Trophoblast cell (in vitro differentiated cells and primary cell): ENCODE results near the gene DISC1.
A peak's percentile ranks its signal among the peaks of the same experiment; 100 is the strongest.

Source experiments
- DNase-seq, 2 donors: peaks; one replicate each; pipeline ENCODE4 v3.0.0-alpha.2; 2016
- H2AFZ ChIP-seq: 2 replicates; pipeline ENCODE4 v1.6.1; 2013; ENCODE audit warnings: low read length, moderate library complexity, mild to moderate bottlenecking; ENCODE audit not compliant: insufficient read depth, poor library complexity
- H2AK5ac ChIP-seq: 2 replicates; pipeline ENCODE4 v1.6.1; 2013; ENCODE audit warnings: mild to moderate bottlenecking, low read length
- H2BK120ac ChIP-seq: 2 replicates; pipeline ENCODE4 v1.6.1; 2013; ENCODE audit warnings: low read length, mild to moderate bottlenecking, moderate library complexity; ENCODE audit not compliant: insufficient read depth, poor library complexity
- H2BK12ac ChIP-seq: 2 replicates; pipeline ENCODE4 v1.6.1; 2013; ENCODE audit warnings: mild to moderate bottlenecking, low read length, moderate library complexity
- H2BK5ac ChIP-seq: 2 replicates; pipeline ENCODE4 v1.6.1; 2013; ENCODE audit warnings: low read length, low read depth, moderate library complexity, mild to moderate bottlenecking; ENCODE audit not compliant: poor library complexity
- H3K14ac ChIP-seq: 2 replicates; pipeline ENCODE4 v1.6.1; 2013; ENCODE audit warnings: mild to moderate bottlenecking, low read length
- H3K18ac ChIP-seq: 2 replicates; pipeline ENCODE4 v1.6.1; 2013; ENCODE audit warnings: mild to moderate bottlenecking, low read length
- H3K23ac ChIP-seq: 2 replicates; pipeline ENCODE4 v1.6.1; 2013; ENCODE audit warnings: low read length
- H3K27ac ChIP-seq: 2 replicates; pipeline ENCODE4 v1.5.1; 2013; ENCODE audit warnings: low read depth, mild to moderate bottlenecking, inconsistent platforms, low read length, moderate library complexity
- H3K27me3 ChIP-seq: 2 replicates; pipeline ENCODE4 v1.6.1; 2013; ENCODE audit warnings: inconsistent platforms, mild to moderate bottlenecking, low read length, moderate library complexity; ENCODE audit not compliant: insufficient read depth
- H3K36me3 ChIP-seq, 2 experiments: 1 replicate in 1 of 2; 2 replicates in 1 of 2; pipeline ENCODE4 v1.6.1; 2013; ENCODE audit warnings: low read length in 2 of 2, mild to moderate bottlenecking in 2 of 2, moderate library complexity in 1 of 2; ENCODE audit not compliant: insufficient read depth in 2 of 2, control insufficient read depth in 1 of 2
- H3K4ac ChIP-seq: 2 replicates; pipeline ENCODE4 v1.6.1; 2013; ENCODE audit warnings: low read depth, mild to moderate bottlenecking, low read length, moderate library complexity
- H3K4me1 ChIP-seq, 2 experiments: 1 replicate in 1 of 2; 2 replicates in 1 of 2; pipeline ENCODE4 v1.6.1; 2013; ENCODE audit warnings: low read length in 2 of 2, mild to moderate bottlenecking in 2 of 2, moderate library complexity in 1 of 2; ENCODE audit not compliant: insufficient read depth in 2 of 2, control insufficient read depth in 1 of 2
- H3K4me2 ChIP-seq: 2 replicates; pipeline ENCODE4 v1.6.1; 2013; ENCODE audit warnings: inconsistent platforms, mild to moderate bottlenecking, low read length, moderate library complexity
- H3K4me3 ChIP-seq: 2 replicates; pipeline ENCODE4 v1.5.1; 2013; ENCODE audit warnings: mild to moderate bottlenecking, low read depth, low read length, inconsistent platforms
- H3K79me1 ChIP-seq: one replicate; pipeline ENCODE4 v1.6.1; 2013; ENCODE audit warnings: low read length
- H3K79me2 ChIP-seq: 2 replicates; pipeline ENCODE4 v1.6.1; 2013; ENCODE audit warnings: low read length, mild to moderate bottlenecking; ENCODE audit not compliant: control insufficient read depth, insufficient read depth, poor library complexity
- H3K9ac ChIP-seq: 2 replicates; pipeline ENCODE4 v1.6.1; 2013; ENCODE audit warnings: mild to moderate bottlenecking, low read length
- H3K9me3 ChIP-seq: 2 replicates; pipeline ENCODE4 v1.6.1; 2013; ENCODE audit warnings: low read depth, mild to moderate bottlenecking, control low read depth, inconsistent platforms, low read length; ENCODE audit not compliant: insufficient read depth
- H4K12ac ChIP-seq: 2 replicates; pipeline ENCODE4 v1.6.1; 2013; ENCODE audit warnings: low read depth, mild to moderate bottlenecking, low read length, moderate library complexity
- H4K8ac ChIP-seq: 2 replicates; pipeline ENCODE4 v1.6.1; 2013; ENCODE audit warnings: low read depth, mild to moderate bottlenecking, low read length, moderate library complexity
- H4K91ac ChIP-seq: one replicate; pipeline ENCODE4 v1.6.1; 2013; ENCODE audit warnings: low read depth, mild to moderate bottlenecking, low read length, moderate library complexity
- WGBS: extraction: QIAGEN DNeasy Blood & Tissue Kit; methylation state at CpG from one replicate; pipeline ENCODE4 v1.1.7; 2013; ENCODE audit warnings: missing lambda C conversion rate; ENCODE audit not compliant: insufficient read length, insufficient coverage; ENCODE audit errors: extremely low coverage; 5-methylcytosine and 5-hydroxymethylcytosine counted together

The DISC1 gene

DNA sequence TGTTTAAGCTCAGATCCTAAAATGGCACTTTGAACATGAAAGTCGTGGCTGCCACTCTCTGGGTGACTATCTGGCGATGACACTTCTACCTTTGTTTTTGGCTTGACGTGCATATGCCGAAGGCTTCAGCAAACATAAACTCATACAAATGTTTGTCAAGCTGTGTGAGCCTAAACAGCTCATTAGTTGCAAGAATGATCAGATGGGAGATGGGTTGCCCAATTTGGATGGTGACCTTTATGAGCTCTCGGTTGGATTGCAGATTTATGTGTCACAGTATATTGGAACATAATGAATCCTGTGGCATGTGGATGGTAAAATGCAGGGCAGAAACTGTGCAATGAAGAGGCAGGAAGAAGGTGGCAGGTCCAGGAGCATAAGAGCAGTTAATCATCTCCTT, 229.3 kb downstream of the DISC1 start:
- Histone ChIP-seq H3K4me2 (no peak overlapping the region), H2AK5ac (no peak overlapping the region), H3K79me1 (no peaks in the 10 kb centered on the region), H3K27me3 (no peaks in the 10 kb centered on the region), H2BK12ac (no peak overlapping the region), H3K4me1 (peaks cover 4 to 6% of the 10 kb centered on the region in 2 experiments), H3K36me3 (no peaks in the 10 kb centered on the region), H3K23ac (no peak overlapping the region), H4K12ac (no peak overlapping the region), H4K91ac (no peak overlapping the region), H3K79me2 (no peaks in the 10 kb centered on the region), H2BK5ac (no peak overlapping the region), H4K8ac (no peak overlapping the region), H3K14ac (no peak overlapping the region), H2AFZ (no peak overlapping the region), H2BK120ac (no peak overlapping the region), H3K9me3 (peaks cover 2% of the 10 kb centered on the region), H3K27ac (no peak overlapping the region), H3K9ac (no peak overlapping the region), H3K4ac (no peak overlapping the region), H3K18ac (no peak overlapping the region), H3K4me3 (no peak overlapping the region)
- WGBS = no CpG with 5 or more reads among the region's 5 CpGs
- DNase-seq = no peak

DNA sequence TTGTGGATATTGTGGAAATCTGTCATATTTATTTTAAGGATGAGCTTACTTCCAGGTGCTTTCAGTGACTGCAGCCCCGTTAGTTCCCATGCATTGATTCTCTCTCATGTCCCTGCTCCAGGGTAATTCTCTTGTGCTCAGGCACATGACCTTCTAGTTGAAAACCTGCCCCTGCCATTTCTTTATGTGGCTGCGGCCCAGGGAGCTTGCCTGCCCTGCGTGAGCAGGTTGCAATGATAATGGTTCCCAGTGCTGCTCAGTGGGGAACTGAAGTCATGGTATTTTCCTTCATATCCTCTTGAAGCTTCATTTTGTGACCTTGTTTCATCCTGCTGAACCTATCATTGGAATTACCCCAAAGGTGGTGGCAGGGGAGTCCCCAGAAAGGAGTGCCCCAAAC, 229.8 kb downstream of the DISC1 start:
- Histone ChIP-seq H3K23ac (no peak overlapping the region), H3K79me2 (no peaks in the 10 kb centered on the region), H3K4me3 (no peak overlapping the region), H4K91ac (no peak overlapping the region), H2AK5ac (no peak overlapping the region), H2BK5ac (no peak overlapping the region), H2AFZ (no peak overlapping the region), H3K27me3 (no peaks in the 10 kb centered on the region), H3K4me1 (peaks cover 4 to 6% of the 10 kb centered on the region in 2 experiments), H3K9ac (no peak overlapping the region), H3K9me3 (peaks cover 2% of the 10 kb centered on the region), H4K8ac (no peak overlapping the region), H3K4ac (no peak overlapping the region), H3K18ac (no peak overlapping the region), H3K4me2 (no peak overlapping the region), H3K27ac (no peak overlapping the region), H2BK12ac (no peak overlapping the region), H3K79me1 (no peaks in the 10 kb centered on the region), H3K36me3 (no peaks in the 10 kb centered on the region), H3K14ac (no peak overlapping the region), H2BK120ac (no peak overlapping the region), H4K12ac (no peak overlapping the region)
- no CpG with 5 or more reads among the region's 3 CpGs for WGBS
- DNase-seq = no peak

DNA sequence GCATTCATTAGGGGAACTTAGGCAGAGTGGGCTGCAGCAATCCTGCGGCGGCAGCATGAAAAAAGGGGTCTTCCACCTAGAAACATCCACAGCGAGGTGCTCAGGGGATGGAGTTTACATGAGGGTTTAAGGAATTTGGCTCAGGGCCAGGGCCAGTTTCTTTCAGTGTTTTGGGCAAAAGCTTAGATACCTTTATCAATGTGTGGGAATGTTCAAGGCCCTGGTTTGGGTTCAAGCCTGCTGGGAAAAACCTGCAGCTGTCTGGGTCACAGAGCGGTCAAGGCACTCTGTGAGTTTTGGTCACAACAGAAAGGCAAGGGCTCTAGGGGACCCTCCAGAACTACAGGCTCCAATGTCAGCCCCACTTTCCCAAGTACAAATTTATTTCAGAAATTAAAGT, 230.3 kb downstream of the DISC1 start:
- Histone ChIP-seq H3K4me2 (no peak overlapping the region), H2BK120ac (no peak overlapping the region)
- no CpG with 5 or more reads among the region's 4 CpGs for WGBS

DNA sequence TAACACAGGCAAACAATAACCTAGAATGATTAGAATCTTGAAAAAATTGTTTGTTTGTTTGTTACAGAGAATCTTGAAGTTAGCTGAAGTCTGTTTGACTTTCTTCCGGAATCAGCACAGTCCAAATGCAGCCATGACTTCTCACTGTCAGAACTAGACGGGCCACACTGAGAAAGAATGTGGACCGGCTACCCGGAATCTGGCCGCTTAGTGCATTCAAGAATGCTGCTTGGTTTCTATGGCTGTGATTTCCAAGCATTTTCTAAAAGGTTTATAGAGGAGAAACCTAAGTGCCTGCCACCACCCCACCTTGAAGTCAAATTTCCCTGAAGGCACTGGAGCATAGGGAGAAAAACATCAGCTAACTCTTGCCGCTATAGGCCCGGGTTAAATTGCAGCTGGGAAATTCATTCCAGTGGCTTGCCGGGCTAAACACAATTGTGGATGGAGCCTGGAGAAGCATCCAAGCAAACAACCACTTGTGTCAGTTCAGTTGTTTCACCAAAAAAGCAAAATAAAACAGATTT, 231.1 kb downstream of the DISC1 start:
- H2BK5ac ChIP-seq = no peak overlapping the region
- no peaks in the 10 kb centered on the region for H3K27me3 ChIP-seq
- no peak overlapping the region for H3K4me2 ChIP-seq
- no peaks in the 10 kb centered on the region for H3K79me1 ChIP-seq
- peak; percentile 55 to 78 for DNase-seq
- no peak overlapping the region for H4K91ac ChIP-seq
- no peaks in the 10 kb centered on the region for H3K36me3 ChIP-seq
- no peak overlapping the region for H2BK120ac ChIP-seq
- H2AK5ac ChIP-seq = no peak overlapping the region
- no peak overlapping the region for H3K23ac ChIP-seq
- no peak overlapping the region for H3K14ac ChIP-seq
- no peak overlapping the region for H3K27ac ChIP-seq
- H3K4ac ChIP-seq = no peak overlapping the region
- H3K9me3 ChIP-seq = no peaks in the 10 kb centered on the region
- H3K4me1 ChIP-seq = peaks cover 4 to 6% of the 10 kb centered on the region in 2 experiments
- no CpG with 5 or more reads among the region's 8 CpGs for WGBS
- H2BK12ac ChIP-seq = no peak overlapping the region
- H2AFZ ChIP-seq = no peak overlapping the region
- no peak overlapping the region for H4K8ac ChIP-seq
- H3K9ac ChIP-seq = no peak overlapping the region
- no peak overlapping the region for H3K18ac ChIP-seq
- no peak overlapping the region for H4K12ac ChIP-seq
- no peak overlapping the region for H3K4me3 ChIP-seq
- H3K79me2 ChIP-seq = no peaks in the 10 kb centered on the region

More for the DNA sequence above, 230.3 kb downstream of the DISC1 start:
- H3K9ac ChIP-seq = no peak overlapping the region
- no peak overlapping the region for H3K27ac ChIP-seq
- H2BK12ac ChIP-seq = no peak overlapping the region
- peaks cover 4 to 6% of the 10 kb centered on the region in 2 experiments for H3K4me1 ChIP-seq
- H3K36me3 ChIP-seq = no peaks in the 10 kb centered on the region
- no peak overlapping the region for H4K91ac ChIP-seq
- no peak overlapping the region for H3K4ac ChIP-seq
- H3K18ac ChIP-seq = no peak overlapping the region
- no peaks in the 10 kb centered on the region for H3K79me2 ChIP-seq
- no peak overlapping the region for H2AFZ ChIP-seq
- DNase-seq = peak in 1 of 2 donors; percentile 12
- no peak overlapping the region for H4K12ac ChIP-seq
- H3K23ac ChIP-seq = no peak overlapping the region
- H3K9me3 ChIP-seq = no peaks in the 10 kb centered on the region
- H3K79me1 ChIP-seq = no peaks in the 10 kb centered on the region
- no peaks in the 10 kb centered on the region for H3K27me3 ChIP-seq
- no peak overlapping the region for H2BK5ac ChIP-seq
- H2AK5ac ChIP-seq = no peak overlapping the region
- H4K8ac ChIP-seq = no peak overlapping the region
- no peak overlapping the region for H3K4me3 ChIP-seq
- no peak overlapping the region for H3K14ac ChIP-seq
